ENCODE results near the gene FBXO28.

- TF ChIP-seq, protein P1, sequence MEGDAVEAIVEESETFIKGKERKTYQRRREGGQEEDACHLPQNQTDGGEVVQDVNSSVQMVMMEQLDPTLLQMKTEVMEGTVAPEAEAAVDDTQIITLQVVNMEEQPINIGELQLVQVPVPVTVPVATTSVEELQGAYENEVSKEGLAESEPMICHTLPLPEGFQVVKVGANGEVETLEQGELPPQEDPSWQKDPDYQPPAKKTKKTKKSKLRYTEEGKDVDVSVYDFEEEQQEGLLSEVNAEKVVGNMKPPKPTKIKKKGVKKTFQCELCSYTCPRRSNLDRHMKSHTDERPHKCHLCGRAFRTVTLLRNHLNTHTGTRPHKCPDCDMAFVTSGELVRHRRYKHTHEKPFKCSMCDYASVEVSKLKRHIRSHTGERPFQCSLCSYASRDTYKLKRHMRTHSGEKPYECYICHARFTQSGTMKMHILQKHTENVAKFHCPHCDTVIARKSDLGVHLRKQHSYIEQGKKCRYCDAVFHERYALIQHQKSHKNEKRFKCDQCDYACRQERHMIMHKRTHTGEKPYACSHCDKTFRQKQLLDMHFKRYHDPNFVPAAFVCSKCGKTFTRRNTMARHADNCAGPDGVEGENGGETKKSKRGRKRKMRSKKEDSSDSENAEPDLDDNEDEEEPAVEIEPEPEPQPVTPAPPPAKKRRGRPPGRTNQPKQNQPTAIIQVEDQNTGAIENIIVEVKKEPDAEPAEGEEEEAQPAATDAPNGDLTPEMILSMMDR (IDR thresholded peaks at IDR 0.05): no peak
- TF ChIP-seq EP300 (IDR thresholded peaks at IDR 0.05): no peak
These were observed 46.1 kb upstream of the FBXO28 start for GRCh38 chr1:224067621-224068457.
